ENCODE results near the gene CD79A.

Gene CD79A

DNA sequence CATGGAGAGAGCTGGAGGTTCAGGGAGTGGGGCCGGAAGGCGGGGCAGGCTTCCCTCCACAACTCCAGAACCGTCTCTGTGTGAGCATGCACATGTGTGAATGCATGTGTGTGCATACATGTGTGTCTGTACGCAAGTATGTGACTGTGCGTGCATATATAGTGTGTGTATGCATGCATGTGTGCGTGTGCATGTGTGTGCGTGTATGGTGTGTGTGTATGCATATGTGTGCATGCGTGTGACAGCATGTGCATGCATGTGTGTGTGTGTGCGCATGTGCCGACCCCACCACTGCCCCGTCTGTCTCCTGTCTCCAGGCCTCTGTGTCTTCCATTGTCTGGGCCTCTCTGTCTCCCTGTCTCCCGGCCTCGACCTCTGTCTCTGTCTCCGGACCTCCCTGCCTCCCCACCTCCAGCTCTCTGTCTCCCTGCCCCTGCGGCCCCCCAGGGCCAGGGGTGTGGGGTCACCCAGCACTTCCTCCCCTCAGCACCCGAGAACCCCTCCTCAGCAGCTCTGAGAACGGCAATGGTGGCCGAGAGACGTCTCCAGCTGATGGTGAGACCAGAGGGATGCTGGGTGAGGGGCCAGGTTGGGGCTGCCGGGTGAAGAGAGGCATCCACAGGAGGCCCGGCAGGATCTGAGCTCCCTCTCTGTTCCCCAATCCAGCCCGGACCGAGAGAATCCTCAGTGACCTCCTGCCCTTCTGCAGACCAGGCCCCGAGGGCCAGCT is 28.4 kb downstream of the CD79A start:
- no peak for DNase-seq (ENCODE audit: low read depth)
- TF ChIP-seq, protein P1, sequence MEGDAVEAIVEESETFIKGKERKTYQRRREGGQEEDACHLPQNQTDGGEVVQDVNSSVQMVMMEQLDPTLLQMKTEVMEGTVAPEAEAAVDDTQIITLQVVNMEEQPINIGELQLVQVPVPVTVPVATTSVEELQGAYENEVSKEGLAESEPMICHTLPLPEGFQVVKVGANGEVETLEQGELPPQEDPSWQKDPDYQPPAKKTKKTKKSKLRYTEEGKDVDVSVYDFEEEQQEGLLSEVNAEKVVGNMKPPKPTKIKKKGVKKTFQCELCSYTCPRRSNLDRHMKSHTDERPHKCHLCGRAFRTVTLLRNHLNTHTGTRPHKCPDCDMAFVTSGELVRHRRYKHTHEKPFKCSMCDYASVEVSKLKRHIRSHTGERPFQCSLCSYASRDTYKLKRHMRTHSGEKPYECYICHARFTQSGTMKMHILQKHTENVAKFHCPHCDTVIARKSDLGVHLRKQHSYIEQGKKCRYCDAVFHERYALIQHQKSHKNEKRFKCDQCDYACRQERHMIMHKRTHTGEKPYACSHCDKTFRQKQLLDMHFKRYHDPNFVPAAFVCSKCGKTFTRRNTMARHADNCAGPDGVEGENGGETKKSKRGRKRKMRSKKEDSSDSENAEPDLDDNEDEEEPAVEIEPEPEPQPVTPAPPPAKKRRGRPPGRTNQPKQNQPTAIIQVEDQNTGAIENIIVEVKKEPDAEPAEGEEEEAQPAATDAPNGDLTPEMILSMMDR (conservative IDR thresholded peaks at IDR 0.05; ENCODE audit: low read depth, low read length), result no peak
- H3K4me3 ChIP-seq (ENCODE audit: low read length), result no peak overlapping the region

DNA sequence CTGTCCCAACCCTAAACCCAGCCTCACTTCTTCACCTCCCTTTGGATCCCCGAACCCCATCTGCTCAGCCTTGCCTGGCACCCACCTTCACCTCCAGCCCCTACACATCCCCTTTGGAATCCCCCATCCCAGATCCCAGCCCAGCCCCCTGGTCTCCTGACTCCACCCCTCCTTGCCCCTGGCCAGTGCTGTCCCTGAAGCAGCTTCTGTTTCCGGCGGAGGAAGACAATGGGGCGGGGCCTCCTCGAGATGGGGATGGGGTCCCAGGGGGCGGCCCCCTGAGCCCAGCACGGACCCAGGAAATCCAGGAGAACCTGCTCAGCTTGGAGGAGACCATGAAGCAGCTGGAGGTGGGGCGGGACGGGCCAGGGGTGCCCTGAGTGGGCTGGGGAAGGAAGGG is 29.2 kb downstream of the CD79A start:
- TF ChIP-seq, protein P1 (conservative IDR thresholded peaks at IDR 0.05; ENCODE audit: low read depth, low read length), result no peak
- H3K4me3 ChIP-seq (ENCODE audit: low read length), result no peak overlapping the region
- DNase-seq (ENCODE audit: low read depth), result no peak

DNA sequence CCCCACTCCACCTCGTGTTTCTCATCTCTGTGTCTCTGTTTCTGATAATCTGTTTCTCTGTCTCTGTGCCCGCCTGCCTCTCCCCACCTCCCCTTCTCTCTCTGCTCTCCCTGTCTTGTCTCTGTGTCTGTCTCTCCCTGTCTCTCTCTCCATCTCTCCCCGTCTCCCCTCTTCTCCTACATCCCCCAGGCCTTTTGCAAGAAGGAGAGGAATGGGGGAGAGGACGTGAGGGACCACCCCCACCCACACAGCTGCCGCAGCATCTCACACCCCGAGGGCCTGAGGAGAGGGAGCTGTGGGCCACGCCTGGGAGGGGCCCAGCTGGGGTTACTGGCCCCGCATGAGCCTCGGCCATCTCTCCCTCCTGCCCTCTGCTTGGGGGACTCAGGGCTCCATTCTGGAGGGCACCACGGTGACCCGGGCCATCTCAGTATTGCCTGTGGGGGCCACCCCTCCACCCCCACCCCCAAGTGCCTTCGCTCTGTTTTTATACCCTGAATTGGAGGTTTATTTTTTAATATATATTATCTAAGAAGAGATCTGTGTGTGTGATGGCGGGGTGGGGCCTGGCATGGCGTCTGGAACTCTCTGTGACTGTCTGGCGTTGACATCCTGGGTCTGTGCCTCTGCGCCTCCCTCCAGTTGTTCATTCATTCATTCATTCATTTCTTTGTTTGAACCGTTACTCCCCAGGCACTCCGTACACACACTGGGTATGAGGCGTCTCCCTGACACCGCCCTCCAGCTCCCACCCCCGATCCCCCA is 30.0 kb downstream of the CD79A start:
- DNase-seq (ENCODE audit: low read depth), result no peak
- no peak overlapping the region for H3K4me3 ChIP-seq (ENCODE audit: low read length)

DNA sequence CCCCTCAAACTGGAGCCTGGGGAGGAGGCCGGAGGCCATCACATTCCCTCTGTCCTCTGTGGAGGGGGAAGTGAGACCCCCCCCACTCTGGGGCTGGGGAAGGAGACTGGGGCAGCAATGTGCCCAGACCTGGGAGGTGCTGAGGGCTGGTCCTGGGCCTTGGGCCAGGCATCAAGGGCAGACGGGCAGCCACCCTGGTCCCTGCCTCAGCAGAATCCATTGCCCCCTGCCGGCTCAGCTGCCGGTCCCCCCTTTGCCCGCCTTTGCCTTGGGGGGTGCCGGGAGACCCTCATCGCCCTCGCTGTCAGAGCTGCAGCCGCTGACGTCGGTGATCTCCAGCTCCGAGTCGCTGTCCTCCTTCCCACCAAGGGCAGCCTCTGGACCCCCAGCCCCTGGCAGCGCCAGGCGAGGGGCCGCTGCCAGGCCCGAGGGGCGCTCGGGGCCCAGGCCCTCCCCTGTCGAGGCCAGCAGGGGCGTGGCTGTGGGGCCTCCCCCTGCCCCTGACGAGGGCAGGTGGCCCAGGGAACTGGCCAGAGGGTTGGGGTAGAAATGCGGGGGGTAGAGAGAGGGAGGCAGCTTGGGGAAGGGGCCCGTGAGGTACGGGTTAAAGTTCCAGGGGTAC is 31.0 kb downstream of the CD79A start:
- TF ChIP-seq, protein P1 (conservative IDR thresholded peaks at IDR 0.05; ENCODE audit: low read depth, low read length), result no peak
- H3K4me3 ChIP-seq (ENCODE audit: low read length), result no peak overlapping the region
- no peak for DNase-seq (ENCODE audit: low read depth)

More for the DNA sequence above, 30.0 kb downstream of the CD79A start:
- TF ChIP-seq, protein P1 (conservative IDR thresholded peaks at IDR 0.05; ENCODE audit: low read depth, low read length), result no peak

DNA sequence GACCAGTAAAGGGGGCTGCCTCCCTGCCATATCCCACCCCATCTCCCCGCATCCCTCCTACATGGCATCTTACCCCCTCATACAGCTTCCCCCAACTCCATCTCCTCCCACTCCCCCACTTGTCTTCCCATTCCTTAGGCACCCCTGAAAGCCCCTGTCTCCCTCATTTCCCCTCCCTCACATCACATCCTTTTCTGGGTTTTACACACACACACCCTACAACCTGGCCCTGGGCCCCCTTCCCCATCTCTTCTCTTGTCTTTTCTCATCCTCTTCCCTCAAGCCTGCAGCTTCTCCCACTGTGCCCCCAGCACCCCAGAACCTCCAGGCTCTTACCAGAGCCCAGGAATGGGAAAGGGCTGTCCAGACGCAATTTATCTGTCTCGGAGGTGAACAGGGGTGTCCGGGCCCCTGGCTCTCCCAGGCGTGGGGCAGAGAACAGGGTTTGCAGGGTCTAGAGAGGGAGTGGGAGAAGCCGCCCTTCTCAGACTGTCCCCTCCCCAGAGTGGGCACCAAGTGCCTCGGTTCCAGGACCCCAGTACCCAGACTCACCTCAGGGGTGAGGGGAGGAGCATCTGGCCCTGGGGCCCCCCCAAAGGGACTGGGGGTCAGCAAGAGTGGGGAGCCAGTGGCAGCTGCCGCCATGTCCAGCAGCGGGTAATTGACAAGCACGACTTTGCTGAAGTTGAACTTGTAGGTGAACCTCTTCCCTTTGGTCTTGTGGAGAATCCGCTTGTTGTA is 31.8 kb downstream of the CD79A start:
- no peak overlapping the region for H3K4me3 ChIP-seq (ENCODE audit: low read length)
- TF ChIP-seq, protein P1 (conservative IDR thresholded peaks at IDR 0.05; ENCODE audit: low read depth, low read length), result no peak
- DNase-seq (ENCODE audit: low read depth), result no peak

DNA sequence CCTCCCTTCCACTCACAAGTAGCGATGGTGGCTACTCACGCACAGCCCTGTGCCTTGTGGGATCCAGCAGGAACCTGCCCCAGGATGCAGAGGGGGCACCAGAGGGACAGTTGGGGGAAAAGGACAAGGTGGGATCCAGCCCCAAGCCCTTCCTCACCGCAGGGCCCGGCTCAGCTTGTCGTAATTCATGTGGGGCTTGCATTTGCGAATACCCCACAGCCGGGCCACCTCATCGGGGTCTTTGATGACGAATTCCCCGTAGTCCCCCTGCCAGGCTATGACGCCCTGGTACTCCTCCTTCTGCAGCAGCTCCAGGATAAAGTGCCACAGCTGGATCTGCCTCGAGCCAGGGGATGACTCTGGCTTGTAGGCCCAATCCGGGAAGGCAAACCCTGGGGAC is 32.6 kb downstream of the CD79A start:
- TF ChIP-seq, protein P1 (conservative IDR thresholded peaks at IDR 0.05; ENCODE audit: low read depth, low read length), result no peak
- no peak overlapping the region for H3K4me3 ChIP-seq (ENCODE audit: low read length)
- DNase-seq (ENCODE audit: low read depth), result no peak

Data from retinal pigment epithelial cell (primary cell).